HEK293 (cell line): Measurements from ENCODE around the gene CMPK1.

ENCODE experiments used
- BCL11B ChIP-seq: fragments of 450-650 bp; formaldehyde crosslinking; IDR thresholded peaks from 2 replicates; pipeline ENCODE4 v1.5.1; 2016; ENCODE audit warnings: low read depth, missing biosample characterization, missing genetic modification characterization
- GLIS1 ChIP-seq: fragments of 450-650 bp; formaldehyde crosslinking; IDR thresholded peaks from 2 replicates; pipeline ENCODE4 v1.5.1; 2016; ENCODE audit warnings: missing biosample characterization, missing genetic modification characterization
- MZF1 ChIP-seq: fragments of 450-650 bp; formaldehyde crosslinking; IDR thresholded peaks from 2 replicates; pipeline ENCODE4 v1.5.1; 2017; ENCODE audit warnings: missing biosample characterization, missing genetic modification characterization, borderline replicate concordance
- PBX3 ChIP-seq: sonication (generic); formaldehyde crosslinking; IDR thresholded peaks from 2 replicates; pipeline ENCODE4 v1.8.1; 2022; ENCODE audit warnings: mild to moderate bottlenecking, moderate library complexity, missing genetic modification reagents
- RBAK ChIP-seq: fragments of 450-650 bp; formaldehyde crosslinking; IDR thresholded peaks from 2 replicates; pipeline ENCODE4 v1.5.1; 2016; ENCODE audit warnings: missing biosample characterization, missing genetic modification characterization
- REST ChIP-seq: fragments of 450-650 bp; formaldehyde crosslinking; IDR thresholded peaks from 2 replicates; pipeline ENCODE4 v1.5.1; 2016; ENCODE audit warnings: missing biosample characterization, missing genetic modification characterization
- TSHZ1 ChIP-seq: fragments of 450-650 bp; formaldehyde crosslinking; IDR thresholded peaks from 2 replicates; pipeline ENCODE4 v1.5.1; 2016; ENCODE audit warnings: missing biosample characterization, missing genetic modification characterization, borderline replicate concordance
- ZNF10 ChIP-seq: fragments of 450-650 bp; formaldehyde crosslinking; IDR thresholded peaks from 2 replicates; pipeline ENCODE4 v1.5.1; 2017; ENCODE audit warnings: missing biosample characterization, missing genetic modification characterization
- ZNF138 ChIP-seq: fragments of 450-650 bp; formaldehyde crosslinking; IDR thresholded peaks from 2 replicates; pipeline ENCODE4 v1.5.1; 2016; ENCODE audit warnings: missing biosample characterization, missing genetic modification characterization, borderline replicate concordance
- ZNF16 ChIP-seq: fragments of 450-650 bp; formaldehyde crosslinking; IDR thresholded peaks from 2 replicates; pipeline ENCODE4 v1.5.1; 2016; ENCODE audit warnings: low read depth, missing biosample characterization, missing genetic modification characterization
- ZNF221 ChIP-seq: fragments of 450-650 bp; formaldehyde crosslinking; IDR thresholded peaks from 2 replicates; pipeline ENCODE4 v1.5.1; 2017; ENCODE audit warnings: missing biosample characterization, missing genetic modification characterization, borderline replicate concordance
- ZNF223 ChIP-seq: fragments of 450-650 bp; formaldehyde crosslinking; IDR thresholded peaks from 2 replicates; pipeline ENCODE4 v1.5.1; 2016; ENCODE audit warnings: missing biosample characterization, missing genetic modification characterization
- ZNF239 ChIP-seq: fragments of 450-650 bp; formaldehyde crosslinking; IDR thresholded peaks from 2 replicates; pipeline ENCODE4 v1.5.1; 2016; ENCODE audit warnings: missing biosample characterization, missing genetic modification characterization
- ZNF266 ChIP-seq: fragments of 450-650 bp; formaldehyde crosslinking; IDR thresholded peaks from 2 replicates; pipeline ENCODE4 v1.5.1; 2016; ENCODE audit warnings: missing biosample characterization, missing genetic modification characterization, low read depth
- ZNF311 ChIP-seq: fragments of 450-650 bp; formaldehyde crosslinking; IDR thresholded peaks from 2 replicates; pipeline ENCODE4 v1.5.1; 2017; ENCODE audit warnings: missing biosample characterization, missing genetic modification characterization, borderline replicate concordance
- ZNF362 ChIP-seq: fragments of 450-650 bp; formaldehyde crosslinking; IDR thresholded peaks from 2 replicates; pipeline ENCODE4 v1.5.1; 2016; ENCODE audit warnings: missing biosample characterization, missing genetic modification characterization
- ZNF37A ChIP-seq: fragments of 450-650 bp; IDR thresholded peaks from 2 replicates; pipeline ENCODE4 v1.5.1; 2018; ENCODE audit warnings: missing biosample characterization, missing genetic modification characterization
- ZNF423 ChIP-seq: fragments of 450-650 bp; formaldehyde crosslinking; IDR thresholded peaks from 2 replicates; pipeline ENCODE4 v1.5.1; 2016; ENCODE audit warnings: missing biosample characterization, missing genetic modification characterization
- ZNF488 ChIP-seq: fragments of 450-650 bp; formaldehyde crosslinking; IDR thresholded peaks from 2 replicates; pipeline ENCODE4 v1.5.1; 2016; ENCODE audit warnings: missing biosample characterization, missing genetic modification characterization
- ZNF530 ChIP-seq: fragments of 450-650 bp; formaldehyde crosslinking; IDR thresholded peaks from 2 replicates; pipeline ENCODE4 v1.5.1; 2016; ENCODE audit warnings: low read depth, missing biosample characterization, missing genetic modification characterization
- ZNF585B ChIP-seq: fragments of 450-650 bp; formaldehyde crosslinking; IDR thresholded peaks from 2 replicates; pipeline ENCODE4 v1.5.1; 2016; ENCODE audit warnings: missing biosample characterization, missing genetic modification characterization
- ZNF660 ChIP-seq: fragments of 450-650 bp; IDR thresholded peaks from 2 replicates; pipeline ENCODE4 v1.5.1; 2018; ENCODE audit warnings: missing biosample characterization, mild to moderate bottlenecking, missing genetic modification characterization
- ZNF664 ChIP-seq: fragments of 450-650 bp; formaldehyde crosslinking; IDR thresholded peaks from 2 replicates; pipeline ENCODE4 v1.5.1; 2016; ENCODE audit warnings: missing biosample characterization, missing genetic modification characterization
- ZNF707 ChIP-seq: fragments of 450-650 bp; formaldehyde crosslinking; IDR thresholded peaks from 2 replicates; pipeline ENCODE4 v1.5.1; 2016; ENCODE audit warnings: missing biosample characterization, missing genetic modification characterization
- ZNF792 ChIP-seq: fragments of 450-650 bp; formaldehyde crosslinking; IDR thresholded peaks from 2 replicates; pipeline ENCODE4 v1.5.1; 2016; ENCODE audit warnings: missing biosample characterization, missing genetic modification characterization
- ZNF843 ChIP-seq: fragments of 450-650 bp; formaldehyde crosslinking; IDR thresholded peaks from 2 replicates; pipeline ENCODE4 v1.5.1; 2016; ENCODE audit warnings: missing biosample characterization, missing genetic modification characterization
- ZSCAN23 ChIP-seq: fragments of 450-650 bp; formaldehyde crosslinking; IDR thresholded peaks from 2 replicates; pipeline ENCODE4 v1.5.1; 2016; ENCODE audit warnings: missing biosample characterization, missing genetic modification characterization
- ZSCAN4 ChIP-seq: fragments of 450-650 bp; formaldehyde crosslinking; IDR thresholded peaks from 2 replicates; pipeline ENCODE4 v1.5.1; 2017; ENCODE audit warnings: missing biosample characterization, missing genetic modification characterization

Gene CMPK1

GRCh38 chr1:47313915-47314664 is 19.5 kb upstream of the CMPK1 start, which contains the start of gene STIL (continued):
- TF ChIP-seq ZNF707 (tag by site-specific recombination), result no peak
- no peak for TF ChIP-seq ZNF223 (tag by site-specific recombination)
- peak; percentile 92; the same call in 1 of the 2 replicates for TF ChIP-seq PBX3 (CRISPR knock-in tag)
- TF ChIP-seq ZNF585B (tag by site-specific recombination), result no peak
- no peak for TF ChIP-seq ZNF530 (tag by site-specific recombination)
- no peak for TF ChIP-seq MZF1
- no peak for TF ChIP-seq ZNF362
- no peak for TF ChIP-seq RBAK (tag by site-specific recombination)
- peak; percentile 2; the same call in 1 of the 2 replicates for TF ChIP-seq ZSCAN4 (tag by site-specific recombination)
- peak; percentile 11; the same call in 1 of the 2 replicates for TF ChIP-seq ZNF10 (tag by site-specific recombination)
- no peak for TF ChIP-seq ZNF488 (tag by site-specific recombination)
- no peak for TF ChIP-seq TSHZ1 (tag by site-specific recombination)
- no peak for TF ChIP-seq ZNF423
- peak; percentile 61; the same call in 1 of the 2 replicates for TF ChIP-seq ZNF660 (tag by site-specific recombination)
- no peak for TF ChIP-seq ZNF239
- no peak; the same call in 1 of the 2 replicates for TF ChIP-seq ZNF843
- no peak for TF ChIP-seq ZNF221 (tag by site-specific recombination)
- no peak for TF ChIP-seq ZNF266 (tag by site-specific recombination)
- no peak for TF ChIP-seq REST (tag by site-specific recombination)
- TF ChIP-seq ZNF311, result no peak
- no peak for TF ChIP-seq ZNF138 (tag by site-specific recombination)
- TF ChIP-seq GLIS1, result 0 out of 2 replicates have a peak, but pooled peaks have one; percentile 45
- TF ChIP-seq ZNF16, result no peak
- no peak for TF ChIP-seq ZNF37A (tag by site-specific recombination)
- no peak for TF ChIP-seq BCL11B (tag by site-specific recombination)
- no peak for TF ChIP-seq ZNF792 (tag by site-specific recombination)
- no peak for TF ChIP-seq ZSCAN23 (tag by site-specific recombination)
- TF ChIP-seq ZNF664 (tag by site-specific recombination), result no peak
